Measurements from ENCODE around the gene ACSM5. TPM values are rescaled to one million over a fixed set of nuclear protein-coding genes. Genes with fewer than 3 reads are reported as not detected.

The ACSM5 gene
- total RNA-seq, 2 experiments from 2014 or later: not detected

DNA sequence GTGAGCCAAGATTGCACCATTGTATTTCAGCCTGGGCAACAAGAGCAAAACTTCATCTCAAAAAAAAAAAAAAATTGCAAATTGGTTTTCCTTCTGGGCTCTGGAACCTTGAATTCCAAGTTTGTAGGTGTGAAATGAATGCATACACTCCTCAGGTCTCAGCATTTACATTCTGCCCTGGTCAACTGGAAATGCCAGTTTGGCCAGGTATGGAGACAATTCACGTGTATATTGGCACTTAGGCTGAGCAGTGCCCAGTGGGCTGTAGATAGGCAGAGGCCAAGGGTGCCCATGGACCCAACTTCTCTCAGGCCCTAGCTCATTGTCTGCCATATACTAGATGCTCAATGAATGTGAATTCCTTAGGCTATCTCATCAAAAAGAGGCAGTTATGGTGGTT, 20.5 kb upstream of the ACSM5 start:
- no peak overlapping the region for H3K27ac Mint-ChIP-seq
- no peaks in the 10 kb centered on the region for H3K4me1 Mint-ChIP-seq
- H3K9me3 Mint-ChIP-seq: no peaks in the 10 kb centered on the region
- ATAC-seq (ENCODE audit: low read depth) (no peak), DNase-seq (no peak)
- no peaks in the 10 kb centered on the region for H3K27me3 Mint-ChIP-seq
- H3K4me3 Mint-ChIP-seq: no peak overlapping the region
- no peaks in the 10 kb centered on the region for H3K36me3 Mint-ChIP-seq
- POLR2A ChIA-PET: no interaction called here

DNA sequence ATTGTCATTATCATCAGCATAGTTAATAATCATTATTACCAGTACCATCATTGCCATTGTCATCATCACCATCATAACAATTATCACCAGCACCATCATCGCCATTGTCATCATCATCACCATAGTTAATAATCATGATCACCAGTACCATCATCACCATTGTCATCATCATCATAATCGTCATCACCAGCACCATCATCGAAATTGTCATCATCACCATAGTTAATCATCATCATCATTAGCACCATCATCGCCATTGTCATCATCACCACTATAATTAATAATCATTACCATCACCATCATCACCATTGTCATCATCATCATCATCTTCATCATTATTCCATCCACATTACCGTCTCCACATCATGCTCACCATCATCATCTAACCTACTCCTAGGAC, 18.3 kb upstream of the ACSM5 start:
- Mint-ChIP-seq H3K27ac (no peak overlapping the region), H3K36me3 (no peaks in the 10 kb centered on the region), H3K4me1 (no peaks in the 10 kb centered on the region), H3K4me3 (no peak overlapping the region), H3K27me3 (no peaks in the 10 kb centered on the region), H3K9me3 (no peaks in the 10 kb centered on the region)
- POLR2A ChIA-PET: no interaction called here
- ATAC-seq (ENCODE audit: low read depth) (no peak), DNase-seq (no peak)

DNA sequence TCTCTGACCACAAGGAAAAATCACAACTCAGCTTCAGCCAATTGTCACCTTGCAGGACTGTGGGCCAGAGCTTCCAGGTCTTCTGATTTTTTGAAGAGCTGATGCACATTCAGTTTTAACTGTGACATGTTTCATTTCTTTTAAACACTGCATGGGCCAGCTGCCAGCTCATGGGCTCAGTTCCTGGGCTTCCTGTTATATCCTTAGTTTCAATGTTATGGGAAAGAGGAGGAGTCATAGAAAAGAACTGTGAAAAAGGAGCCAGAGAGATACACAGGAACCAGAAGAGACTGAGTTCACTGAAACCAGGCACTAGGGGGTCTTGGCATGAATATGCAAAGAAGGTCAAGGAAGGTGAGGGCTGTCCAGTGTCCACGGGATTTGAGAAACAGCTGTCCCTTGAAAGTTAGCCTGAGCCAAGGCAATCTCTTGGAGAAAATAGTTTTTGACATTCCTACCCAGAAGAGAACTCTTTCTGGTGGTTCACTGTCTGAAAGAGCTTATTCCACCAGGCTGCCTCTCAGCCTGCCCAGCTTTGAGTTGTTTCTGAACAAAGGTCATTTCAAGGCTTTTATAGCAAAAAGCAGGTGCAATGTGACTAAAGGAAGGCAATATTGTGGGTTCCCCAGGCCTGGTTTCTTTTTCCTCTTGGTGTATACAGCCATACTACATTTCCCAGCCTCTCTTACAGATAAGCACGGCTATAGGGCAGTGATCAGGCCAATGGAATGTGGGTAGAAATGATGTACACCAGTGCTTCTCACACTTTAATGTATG, 15.3 kb upstream of the ACSM5 start:
- no peaks in the 10 kb centered on the region for H3K4me1 Mint-ChIP-seq
- DNase-seq (no peak), ATAC-seq (ENCODE audit: low read depth) (no peak)
- POLR2A ChIA-PET: no interaction called here
- H3K27me3 Mint-ChIP-seq: no peaks in the 10 kb centered on the region
- no peaks in the 10 kb centered on the region for H3K9me3 Mint-ChIP-seq
- H3K27ac Mint-ChIP-seq: no peak overlapping the region
- H3K4me3 Mint-ChIP-seq: no peak overlapping the region
- no peaks in the 10 kb centered on the region for H3K36me3 Mint-ChIP-seq

DNA sequence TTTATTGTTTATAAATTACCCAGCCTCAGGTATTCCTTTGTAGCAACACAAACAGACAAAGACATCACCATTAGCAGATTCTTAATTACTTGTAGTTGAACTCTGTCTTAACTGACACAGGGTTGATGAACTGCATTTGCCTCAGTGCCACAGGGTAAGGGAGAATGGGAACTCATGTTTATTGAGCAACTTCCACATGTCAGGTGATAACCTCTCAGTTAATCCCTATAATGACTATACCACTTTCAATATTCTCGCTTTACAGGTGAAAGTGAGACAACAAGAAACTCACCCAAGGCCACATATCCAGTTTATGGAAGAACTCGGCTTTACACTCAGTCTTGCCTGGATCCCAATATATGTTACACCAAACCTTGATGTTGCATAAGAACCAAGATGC, 13.4 kb upstream of the ACSM5 start:
- H3K27ac Mint-ChIP-seq: no peak overlapping the region
- ATAC-seq (ENCODE audit: low read depth): no peak
- POLR2A ChIA-PET: no interaction called here

DNA sequence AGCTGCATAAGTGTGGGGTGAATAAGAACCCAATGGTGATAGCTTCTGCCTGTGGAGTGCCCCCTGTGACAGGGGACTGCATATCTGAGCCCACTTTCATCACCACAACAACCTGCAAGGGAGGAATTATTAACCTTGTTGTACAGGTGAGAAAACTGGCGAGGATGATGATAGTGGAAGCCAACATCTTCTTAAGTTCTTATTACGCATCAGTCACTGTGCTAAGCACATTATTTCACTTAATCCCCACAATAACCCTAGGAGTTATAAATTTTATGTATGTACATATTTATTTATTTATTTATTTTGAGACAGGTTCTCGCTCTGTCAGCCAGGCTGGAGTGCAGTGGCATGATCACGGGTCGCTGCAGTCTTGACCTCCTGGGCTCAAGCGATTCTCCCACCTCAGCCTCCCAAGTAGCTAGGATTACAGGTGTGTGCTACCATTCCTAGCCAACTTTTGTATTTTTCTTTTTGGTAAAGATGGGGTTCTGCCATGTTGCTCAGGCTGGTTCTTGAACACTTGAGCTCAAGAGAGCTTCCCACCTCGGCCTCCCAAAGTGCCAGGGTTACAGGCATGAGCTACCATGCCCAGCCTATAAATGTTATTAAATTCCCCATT, 12.4 kb upstream of the ACSM5 start:
- DNase-seq (no peak), ATAC-seq (ENCODE audit: low read depth) (no peak)
- Mint-ChIP-seq H3K27me3 (no peaks in the 10 kb centered on the region), H3K9me3 (no peaks in the 10 kb centered on the region), H3K4me1 (no peaks in the 10 kb centered on the region), H3K27ac (no peak overlapping the region), H3K4me3 (no peak overlapping the region), H3K36me3 (no peaks in the 10 kb centered on the region)
- POLR2A ChIA-PET: no interaction called here

More for the DNA sequence above, 13.4 kb upstream of the ACSM5 start:
- Mint-ChIP-seq H3K36me3 (no peaks in the 10 kb centered on the region), H3K27me3 (no peaks in the 10 kb centered on the region), H3K4me1 (no peaks in the 10 kb centered on the region), H3K9me3 (no peaks in the 10 kb centered on the region), H3K4me3 (no peak overlapping the region)
- DNase-seq: no peak

DNA sequence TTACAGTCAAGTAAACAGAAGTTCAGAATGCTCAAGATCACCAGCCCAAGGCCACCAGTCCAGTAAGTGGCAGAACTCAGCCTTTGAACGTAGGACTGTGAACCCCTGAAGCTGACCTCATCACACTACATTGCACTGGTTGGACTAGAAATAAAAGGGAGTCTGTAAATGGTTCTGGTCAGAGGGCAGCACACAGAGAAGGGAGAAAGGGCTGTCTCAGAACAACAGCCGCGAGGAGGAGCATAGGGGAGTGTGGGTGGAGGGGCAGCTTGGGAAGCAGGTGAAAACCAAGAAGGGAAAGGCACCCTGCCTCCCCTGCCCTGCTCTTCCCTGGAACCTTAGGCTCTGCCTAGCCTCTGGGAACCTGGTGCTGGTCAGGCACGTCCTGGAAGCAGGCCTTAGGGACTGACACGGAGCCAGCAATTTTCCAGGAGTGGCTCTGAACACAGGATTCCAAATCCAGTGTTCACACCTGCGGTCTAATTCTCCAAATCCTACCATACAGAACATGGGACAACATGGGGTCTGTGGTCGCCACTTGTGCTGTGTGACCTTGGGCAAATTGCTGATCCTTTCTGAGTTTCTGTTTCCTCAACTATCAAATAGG, 11.8 kb upstream of the ACSM5 start:
- no peak overlapping the region for H3K4me3 Mint-ChIP-seq
- H3K27me3 Mint-ChIP-seq: no peaks in the 10 kb centered on the region
- no peaks in the 10 kb centered on the region for H3K36me3 Mint-ChIP-seq
- H3K9me3 Mint-ChIP-seq: no peaks in the 10 kb centered on the region
- no peak overlapping the region for H3K27ac Mint-ChIP-seq
- POLR2A ChIA-PET: no interaction called here
- H3K4me1 Mint-ChIP-seq: no peaks in the 10 kb centered on the region
- ATAC-seq (ENCODE audit: low read depth) (no peak), DNase-seq (no peak)

DNA sequence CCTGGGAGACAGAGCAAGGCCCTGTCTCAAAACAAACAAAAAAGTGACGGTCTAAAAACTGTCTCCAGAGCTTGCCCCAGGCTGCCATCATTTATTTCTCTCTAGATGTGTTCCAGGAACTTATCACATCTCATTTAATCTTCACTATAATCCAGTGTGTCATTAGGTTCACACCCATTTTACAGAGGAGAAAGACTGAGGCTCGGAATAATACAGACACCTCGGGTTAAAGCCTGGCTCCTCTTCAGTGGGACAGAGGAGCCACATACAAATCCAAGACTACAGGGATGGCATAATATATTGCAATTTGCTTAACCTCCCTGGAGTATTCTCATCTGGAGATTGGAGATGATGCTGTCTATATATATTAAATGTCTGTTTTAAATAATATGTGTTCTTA, 10.7 kb upstream of the ACSM5 start:
- Mint-ChIP-seq H3K36me3 (no peaks in the 10 kb centered on the region), H3K9me3 (no peaks in the 10 kb centered on the region), H3K27me3 (no peaks in the 10 kb centered on the region), H3K4me1 (no peaks in the 10 kb centered on the region), H3K4me3 (no peak overlapping the region), H3K27ac (no peak overlapping the region)
- no peak for DNase-seq
- POLR2A ChIA-PET: no interaction called here
- ATAC-seq (ENCODE audit: low read depth): no peak

DNA sequence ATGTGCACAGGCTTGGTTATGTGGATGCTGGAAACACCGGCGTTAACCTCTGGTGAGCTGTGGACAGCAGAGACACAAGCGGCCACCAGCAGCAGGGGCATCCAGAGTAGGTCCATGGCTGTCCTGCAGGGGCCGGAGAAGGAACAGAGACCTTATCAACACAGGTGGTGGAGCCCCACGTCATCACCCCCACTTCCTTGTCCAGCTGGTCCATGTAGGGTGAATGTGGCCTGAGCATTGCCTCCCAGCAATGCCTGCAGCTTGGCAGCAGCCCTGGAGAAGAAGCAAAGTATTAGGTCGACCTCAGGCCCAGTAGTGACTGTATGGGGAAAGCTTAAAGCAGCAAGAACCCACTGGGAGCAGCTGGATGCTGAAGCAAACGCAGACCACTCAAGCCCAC, 10.1 kb upstream of the ACSM5 start:
- DNase-seq (no peak), ATAC-seq (ENCODE audit: low read depth) (no peak)
- POLR2A ChIA-PET: no interaction called here
- H3K9me3 Mint-ChIP-seq: no peaks in the 10 kb centered on the region
- H3K4me1 Mint-ChIP-seq: no peaks in the 10 kb centered on the region
- no peak overlapping the region for H3K27ac Mint-ChIP-seq
- H3K36me3 Mint-ChIP-seq: no peaks in the 10 kb centered on the region
- no peaks in the 10 kb centered on the region for H3K27me3 Mint-ChIP-seq
- H3K4me3 Mint-ChIP-seq: no peak overlapping the region

DNA sequence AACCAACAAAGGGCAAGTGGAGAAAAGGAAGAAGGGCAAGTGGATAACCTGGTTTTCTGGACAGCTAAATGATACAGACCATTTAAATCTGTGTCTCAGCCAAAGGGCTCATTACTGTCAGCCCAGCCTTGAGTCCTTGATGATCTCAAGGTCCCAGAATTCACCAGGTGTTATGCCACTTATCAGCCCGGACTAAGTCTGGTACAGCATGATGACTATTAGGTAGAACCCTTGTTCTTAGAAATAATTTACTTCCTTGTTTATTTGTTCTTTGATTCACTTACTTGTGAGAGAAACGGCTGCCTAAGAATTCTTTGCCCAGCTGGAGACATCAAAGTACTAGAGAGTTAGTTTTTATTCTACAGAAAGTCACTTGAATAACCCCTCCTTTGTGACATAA, 8.3 kb upstream of the ACSM5 start:
- H3K4me3 Mint-ChIP-seq: no peak overlapping the region
- DNase-seq: no peak
- no peaks in the 10 kb centered on the region for H3K9me3 Mint-ChIP-seq
- no peaks in the 10 kb centered on the region for H3K36me3 Mint-ChIP-seq
- POLR2A ChIA-PET: no interaction called here
- no peak for ATAC-seq (ENCODE audit: low read depth)
- H3K27me3 Mint-ChIP-seq: no peaks in the 10 kb centered on the region
- no peaks in the 10 kb centered on the region for H3K4me1 Mint-ChIP-seq
- H3K27ac Mint-ChIP-seq: no peak overlapping the region

DNA sequence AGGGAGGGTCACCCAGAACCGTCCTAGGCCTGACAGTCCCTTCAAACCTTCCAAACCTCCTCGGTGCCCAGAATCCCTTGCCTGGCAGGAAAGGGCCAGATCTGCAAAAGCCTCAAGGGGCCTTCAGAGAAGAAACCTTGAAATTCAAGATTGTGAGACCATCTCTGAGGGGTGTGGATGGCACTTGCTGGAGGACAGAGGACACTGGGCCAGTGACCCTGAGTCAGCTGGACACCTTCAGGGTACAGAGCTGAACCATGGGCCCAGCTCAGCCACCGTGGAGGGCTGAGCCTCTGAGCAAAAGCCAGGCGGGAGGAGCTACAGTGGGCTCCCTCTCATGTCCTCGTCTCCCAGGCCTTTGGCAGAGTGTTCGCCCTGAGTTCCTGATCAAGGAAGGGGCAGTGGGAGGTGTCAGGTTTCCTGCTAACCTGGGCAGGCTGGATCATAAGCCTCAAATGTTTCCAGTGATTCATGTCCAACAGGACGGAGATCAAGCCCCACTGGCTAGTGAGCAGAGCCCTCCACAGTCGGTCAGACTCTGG, 7.8 kb upstream of the ACSM5 start:
- POLR2A ChIA-PET: no interaction called here
- ATAC-seq (ENCODE audit: low read depth) (no peak), DNase-seq (no peak)
- no peak overlapping the region for H3K4me3 Mint-ChIP-seq
- no peaks in the 10 kb centered on the region for H3K4me1 Mint-ChIP-seq
- H3K36me3 Mint-ChIP-seq: no peaks in the 10 kb centered on the region
- H3K9me3 Mint-ChIP-seq: no peaks in the 10 kb centered on the region
- H3K27me3 Mint-ChIP-seq: no peaks in the 10 kb centered on the region
- no peak overlapping the region for H3K27ac Mint-ChIP-seq

DNA sequence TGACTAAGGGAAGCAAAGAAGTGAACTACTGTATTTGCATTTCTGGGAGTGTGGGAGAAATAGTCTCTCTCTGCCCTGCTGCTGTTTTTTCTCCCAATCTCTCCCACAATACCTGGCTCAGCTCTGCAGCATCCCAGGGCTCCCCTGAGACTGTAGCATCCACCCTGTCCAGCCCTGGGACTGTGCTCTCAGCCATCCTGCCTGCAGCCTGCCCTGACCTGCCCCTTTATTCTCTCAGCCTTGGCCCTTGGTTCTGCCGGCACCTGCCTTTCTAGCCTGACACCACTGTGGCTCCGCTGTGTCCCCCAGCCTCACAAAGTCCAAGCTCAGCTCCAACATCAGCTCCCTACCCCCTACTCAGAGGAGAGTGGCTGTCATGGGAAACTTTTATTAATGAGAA, 6.7 kb upstream of the ACSM5 start:
- Mint-ChIP-seq H3K27me3 (no peaks in the 10 kb centered on the region), H3K27ac (no peak overlapping the region), H3K4me3 (no peak overlapping the region), H3K4me1 (no peaks in the 10 kb centered on the region), H3K36me3 (no peaks in the 10 kb centered on the region), H3K9me3 (no peaks in the 10 kb centered on the region)
- ATAC-seq (ENCODE audit: low read depth): no peak
- POLR2A ChIA-PET: no interaction called here
- DNase-seq: no peak

DNA sequence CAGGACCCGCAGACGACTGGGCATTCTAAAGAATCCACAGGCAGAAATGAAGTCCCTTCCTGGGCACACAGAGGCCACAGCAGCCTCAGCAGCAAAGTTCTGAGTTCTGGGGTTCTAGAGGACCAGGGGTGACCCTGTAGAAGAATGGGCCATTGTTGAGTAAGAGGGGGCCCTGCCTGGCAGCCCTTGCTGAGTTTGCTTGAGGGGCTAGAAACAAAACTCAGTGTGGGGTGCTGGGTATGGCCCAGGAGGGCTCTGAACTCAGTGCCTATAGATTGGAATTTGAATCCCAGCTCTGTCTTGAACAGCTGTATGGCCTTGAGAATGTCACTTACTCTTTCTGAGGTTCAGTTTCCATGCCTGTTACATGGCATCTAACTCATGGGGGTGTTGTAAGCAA, 4.7 kb upstream of the ACSM5 start, which contains the start of gene PDILT:
Gene PDILT (minus strand): TSS at position 101 of the 400 bp plus-strand sequence. CDS start 5,437 bp downstream, outside the sequence.
- Mint-ChIP-seq H3K9me3 (no peaks in the 10 kb centered on the region), H3K27me3 (no peaks in the 10 kb centered on the region), H3K36me3 (no peaks in the 10 kb centered on the region), H3K27ac (no peak within 1 kb of the TSS), H3K4me1 (no peaks in the 10 kb centered on the region), H3K4me3 (no peak within 1 kb of the TSS)
- POLR2A ChIA-PET: no interaction called here
- no peak for ATAC-seq (ENCODE audit: low read depth)
- DNase-seq: no peak

DNA sequence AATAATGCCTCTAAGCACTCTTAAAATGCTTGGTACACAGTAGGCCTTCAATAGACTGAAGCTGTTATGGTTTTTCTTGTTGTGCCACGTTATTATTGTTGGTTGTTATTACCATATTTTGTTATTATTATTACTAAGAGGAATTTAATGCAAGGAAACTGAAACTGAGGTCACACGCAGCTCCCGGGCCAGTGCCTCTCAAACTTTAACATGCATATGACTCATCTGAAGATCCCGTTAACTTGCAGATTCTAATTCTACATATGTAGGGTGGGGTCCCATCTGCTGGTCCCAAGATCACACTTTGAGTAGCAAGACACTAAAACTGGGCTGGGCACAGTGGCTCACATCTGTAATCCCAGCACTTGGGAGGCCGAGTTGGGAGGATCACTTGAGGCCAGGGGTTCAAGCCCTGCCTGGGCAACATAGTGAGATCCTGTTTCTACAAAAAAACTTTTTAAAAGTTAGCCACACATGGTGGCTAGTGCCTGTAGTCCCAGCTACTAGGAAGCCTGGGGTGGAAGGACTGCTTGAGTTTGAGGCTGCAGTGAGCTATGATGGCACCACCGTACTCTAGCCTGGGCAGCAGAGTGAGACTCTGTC, 888 bp downstream of the ACSM5 start:
- Mint-ChIP-seq H3K9me3 (no peaks in the 10 kb centered on the region), H3K4me1 (no peaks in the 10 kb centered on the region), H3K27me3 (peaks cover 3% of the 10 kb centered on the region), H3K4me3 (no peak overlapping the region), H3K36me3 (no peaks in the 10 kb centered on the region), H3K27ac (no peak overlapping the region)
- no peak for ATAC-seq (ENCODE audit: low read depth)
- POLR2A ChIA-PET: no interaction called here
- no peak for DNase-seq

DNA sequence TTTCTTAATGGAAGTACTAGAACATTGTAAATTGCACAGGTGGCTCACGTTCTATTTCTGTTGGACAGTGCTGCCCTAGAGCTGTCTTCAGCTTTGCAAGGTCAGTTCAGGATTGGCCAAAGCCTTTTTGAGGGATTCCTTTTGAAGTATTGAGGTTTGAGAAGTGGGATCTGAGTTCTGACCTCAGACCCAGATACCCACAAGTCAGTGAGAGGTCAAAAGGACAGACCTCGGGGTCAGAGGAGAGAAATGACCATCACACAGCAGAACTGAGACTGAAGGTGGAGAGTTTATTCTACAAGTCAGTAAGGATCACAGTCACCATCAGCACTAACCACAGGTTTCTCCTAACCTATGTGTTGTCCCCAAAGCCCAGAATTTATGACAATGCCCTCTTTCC, 1.7 kb downstream of the ACSM5 start:
- no peak for ATAC-seq (ENCODE audit: low read depth)

More for the DNA sequence above, 1.7 kb downstream of the ACSM5 start:
- peaks cover 5% of the 10 kb centered on the region for H3K27me3 Mint-ChIP-seq
- no peak overlapping the region for H3K4me3 Mint-ChIP-seq
- H3K36me3 Mint-ChIP-seq: no peaks in the 10 kb centered on the region
- no peaks in the 10 kb centered on the region for H3K4me1 Mint-ChIP-seq
- no peak overlapping the region for H3K27ac Mint-ChIP-seq
- POLR2A ChIA-PET: no interaction called here
- H3K9me3 Mint-ChIP-seq: no peaks in the 10 kb centered on the region
- no peak for DNase-seq

Measured in activated naive CD8-positive, alpha-beta T cell treated with anti-CD3 and anti-CD28 coated beads, Interleukin-2, amount 10 ng/mL, durations not matched to agents 7 days and 5 days (primary cell).